ENCODE results near the gene HDAC9.

- TF ChIP-seq TAF1 (IDR thresholded peaks at IDR 0.05; ENCODE audit: borderline replicate concordance, insufficient read depth, low read length), result no peak
- no peak for TF ChIP-seq REST (IDR thresholded peaks at IDR 0.05; ENCODE audit: insufficient read depth in 1 of 2, low read depth in 2 of 2, low read length in 2 of 2)
- TF ChIP-seq POLR2AphosphoS5 (IDR thresholded peaks at IDR 0.05; ENCODE audit: low read depth, low read length), result no peak
These were observed 521.8 kb downstream of the HDAC9 start for GRCh38 chr7:19017374-19017773.

Data from PFSK-1 (cell line).